HepG2 (cell line): ENCODE data around the gene CHMP5. TPM values are rescaled to one million over a fixed set of nuclear protein-coding genes. Genes with fewer than 3 reads are reported as not detected.

Experiments
- ARHGAP35 ChIP-seq: sonication (generic); formaldehyde crosslinking; IDR thresholded peaks from 2 replicates; pipeline ENCODE4 v1.9.0; 2022; ENCODE audit warnings: mild to moderate bottlenecking, inconsistent platforms, moderate library complexity, missing genetic modification reagents, borderline replicate concordance
- CHCHD3 ChIP-seq: sonication (generic); formaldehyde crosslinking; IDR thresholded peaks from 2 replicates; pipeline ENCODE4 v1.8.0; 2022; ENCODE audit warnings: mild to moderate bottlenecking, missing genetic modification reagents, moderate library complexity
- YY1 ChIP-seq: IDR thresholded peaks from 2 replicates; pipeline ENCODE4 v1.6.1; 2011; ENCODE audit warnings: low read length, low read depth, moderate library complexity, mild to moderate bottlenecking; ENCODE audit not compliant: insufficient read depth, insufficient replicate concordance
- ZFAT ChIP-seq: sonication (generic); formaldehyde crosslinking; conservative IDR thresholded peaks from 2 replicates; pipeline ENCODE4 v1.8.1; 2023; ENCODE audit warnings: missing genetic modification reagents, inconsistent platforms
- ZNF160 ChIP-seq: sonication (generic); formaldehyde crosslinking; IDR thresholded peaks from 2 replicates; pipeline ENCODE4 v1.8.0; 2022; ENCODE audit warnings: mild to moderate bottlenecking, inconsistent platforms, missing genetic modification reagents
- ZZZ3 ChIP-seq: sonication (generic); formaldehyde crosslinking; IDR thresholded peaks from 2 replicates; pipeline ENCODE4 v1.4.0; 2020; ENCODE audit warnings: missing genetic modification reagents, mild to moderate bottlenecking, borderline replicate concordance
- polyA plus RNA-seq, 8 experiments: library from polyadenylated mRNA; depleted of rRNA in 3 of 8; stranded (reverse) in 7 of 8; unstranded in 1 of 8; fragments of >200 nt; fragmentation: Illumina TruSeq in 4 of 8; extraction: Trizol in 4 of 8; gene quantifications; 2 replicates each; pipeline versions ENCODE4 v1.2.1 to v1.2.3, GENCODE V29; 2011 to 2016; ENCODE audit warnings: low read depth in 4 of 8, missing spikeins in 1 of 8, mixed read lengths in 1 of 8; ENCODE audit not compliant: insufficient read depth in 1 of 8
- total RNA-seq, 5 experiments: library from RNA; depleted of rRNA; stranded (reverse); fragments of >200 nt; fragmentation: Illumina TruSeq; extraction: Trizol; gene quantifications; 2 replicates each; pipeline ENCODE4 v1.2.3, GENCODE V29; 2016; ENCODE audit warnings: low read depth in 1 of 5
- TF ChIP-seq, protein P1 (sequence below): sonication (generic); formaldehyde crosslinking; IDR thresholded peaks from 2 replicates; pipeline ENCODE4 v1.8.1; 2022; ENCODE audit warnings: mild to moderate bottlenecking, missing genetic modification reagents
- TF ChIP-seq, protein P2 (sequence below): sonication (generic); formaldehyde crosslinking; IDR thresholded peaks from 2 replicates; pipeline ENCODE4 v1.4.0; 2020; ENCODE audit warnings: missing genetic modification reagents
- TF ChIP-seq, protein P3 (sequence below): sonication (generic); formaldehyde crosslinking; IDR thresholded peaks from 2 replicates; pipeline ENCODE4 v1.4.0; 2020; ENCODE audit warnings: mild to moderate bottlenecking, missing genetic modification reagents
- TF ChIP-seq, protein P4 (sequence below): sonication (generic); formaldehyde crosslinking; IDR thresholded peaks from 2 replicates; pipeline ENCODE4 v1.5.0; 2020; ENCODE audit warnings: mild to moderate bottlenecking, missing genetic modification reagents
- TF ChIP-seq, protein P5 (sequence below): sonication (generic); formaldehyde crosslinking; IDR thresholded peaks from 2 replicates; pipeline ENCODE4 v1.5.1; 2020; ENCODE audit warnings: missing genetic modification reagents, mild to moderate bottlenecking, borderline replicate concordance
- TF ChIP-seq, protein P6 (sequence below): sonication (generic); formaldehyde crosslinking; IDR thresholded peaks from 2 replicates; pipeline ENCODE4 v1.5.1; 2020; ENCODE audit warnings: mild to moderate bottlenecking, missing genetic modification reagents, moderate library complexity

CHMP5 gene
- total and polyA plus RNA-seq, 2 of the 13 experiments (the other 11 are each of a cell fraction or from before 2014, with no cell fraction given), result 46.0 to 57.3 TPM

DNA sequence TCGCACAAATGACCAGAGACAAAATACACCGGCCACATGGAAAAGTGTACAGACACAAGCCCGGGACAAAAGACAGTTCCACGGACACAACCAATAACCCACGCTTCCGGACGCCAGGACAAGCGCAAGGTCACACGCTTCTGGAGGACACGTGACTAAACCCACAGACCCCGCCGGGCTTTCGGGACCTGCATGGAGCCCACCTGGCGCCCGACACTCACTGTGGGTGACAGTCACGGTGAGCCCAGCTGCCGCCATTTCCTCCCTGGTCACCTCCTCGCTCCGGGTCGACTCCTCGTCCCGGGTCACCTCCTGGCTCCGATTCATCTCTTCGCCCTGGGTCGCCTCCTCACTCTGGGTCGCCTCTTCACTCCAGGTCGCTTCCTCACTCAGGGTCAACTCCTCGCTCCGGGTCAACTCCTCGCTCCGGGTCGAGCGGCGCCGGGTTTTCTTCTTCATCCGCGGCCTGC lies 811 bp upstream of the CHMP5 start (continued):
- TF ChIP-seq, protein P1, sequence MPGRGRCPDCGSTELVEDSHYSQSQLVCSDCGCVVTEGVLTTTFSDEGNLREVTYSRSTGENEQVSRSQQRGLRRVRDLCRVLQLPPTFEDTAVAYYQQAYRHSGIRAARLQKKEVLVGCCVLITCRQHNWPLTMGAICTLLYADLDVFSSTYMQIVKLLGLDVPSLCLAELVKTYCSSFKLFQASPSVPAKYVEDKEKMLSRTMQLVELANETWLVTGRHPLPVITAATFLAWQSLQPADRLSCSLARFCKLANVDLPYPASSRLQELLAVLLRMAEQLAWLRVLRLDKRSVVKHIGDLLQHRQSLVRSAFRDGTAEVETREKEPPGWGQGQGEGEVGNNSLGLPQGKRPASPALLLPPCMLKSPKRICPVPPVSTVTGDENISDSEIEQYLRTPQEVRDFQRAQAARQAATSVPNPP (CRISPR knock-in tag), result peak; percentile 43; the same call in 1 of the 2 replicates
- TF ChIP-seq, protein P2, sequence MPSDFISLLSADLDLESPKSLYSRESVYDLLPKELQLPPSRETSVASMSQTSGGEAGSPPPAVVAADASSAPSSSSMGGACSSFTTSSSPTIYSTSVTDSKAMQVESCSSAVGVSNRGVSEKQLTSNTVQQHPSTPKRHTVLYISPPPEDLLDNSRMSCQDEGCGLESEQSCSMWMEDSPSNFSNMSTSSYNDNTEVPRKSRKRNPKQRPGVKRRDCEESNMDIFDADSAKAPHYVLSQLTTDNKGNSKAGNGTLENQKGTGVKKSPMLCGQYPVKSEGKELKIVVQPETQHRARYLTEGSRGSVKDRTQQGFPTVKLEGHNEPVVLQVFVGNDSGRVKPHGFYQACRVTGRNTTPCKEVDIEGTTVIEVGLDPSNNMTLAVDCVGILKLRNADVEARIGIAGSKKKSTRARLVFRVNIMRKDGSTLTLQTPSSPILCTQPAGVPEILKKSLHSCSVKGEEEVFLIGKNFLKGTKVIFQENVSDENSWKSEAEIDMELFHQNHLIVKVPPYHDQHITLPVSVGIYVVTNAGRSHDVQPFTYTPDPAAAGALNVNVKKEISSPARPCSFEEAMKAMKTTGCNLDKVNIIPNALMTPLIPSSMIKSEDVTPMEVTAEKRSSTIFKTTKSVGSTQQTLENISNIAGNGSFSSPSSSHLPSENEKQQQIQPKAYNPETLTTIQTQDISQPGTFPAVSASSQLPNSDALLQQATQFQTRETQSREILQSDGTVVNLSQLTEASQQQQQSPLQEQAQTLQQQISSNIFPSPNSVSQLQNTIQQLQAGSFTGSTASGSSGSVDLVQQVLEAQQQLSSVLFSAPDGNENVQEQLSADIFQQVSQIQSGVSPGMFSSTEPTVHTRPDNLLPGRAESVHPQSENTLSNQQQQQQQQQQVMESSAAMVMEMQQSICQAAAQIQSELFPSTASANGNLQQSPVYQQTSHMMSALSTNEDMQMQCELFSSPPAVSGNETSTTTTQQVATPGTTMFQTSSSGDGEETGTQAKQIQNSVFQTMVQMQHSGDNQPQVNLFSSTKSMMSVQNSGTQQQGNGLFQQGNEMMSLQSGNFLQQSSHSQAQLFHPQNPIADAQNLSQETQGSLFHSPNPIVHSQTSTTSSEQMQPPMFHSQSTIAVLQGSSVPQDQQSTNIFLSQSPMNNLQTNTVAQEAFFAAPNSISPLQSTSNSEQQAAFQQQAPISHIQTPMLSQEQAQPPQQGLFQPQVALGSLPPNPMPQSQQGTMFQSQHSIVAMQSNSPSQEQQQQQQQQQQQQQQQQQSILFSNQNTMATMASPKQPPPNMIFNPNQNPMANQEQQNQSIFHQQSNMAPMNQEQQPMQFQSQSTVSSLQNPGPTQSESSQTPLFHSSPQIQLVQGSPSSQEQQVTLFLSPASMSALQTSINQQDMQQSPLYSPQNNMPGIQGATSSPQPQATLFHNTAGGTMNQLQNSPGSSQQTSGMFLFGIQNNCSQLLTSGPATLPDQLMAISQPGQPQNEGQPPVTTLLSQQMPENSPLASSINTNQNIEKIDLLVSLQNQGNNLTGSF (CRISPR knock-in tag), result no peak
- TF ChIP-seq CHCHD3 (no peak), ZFAT (no peak), ZNF160 (no peak), ZZZ3 (CRISPR knock-in tag) (no peak), ARHGAP35 (CRISPR knock-in tag) (no peak; the same call in 1 of the 2 replicates), YY1 (peak; percentile 31)
- TF ChIP-seq, protein P3, sequence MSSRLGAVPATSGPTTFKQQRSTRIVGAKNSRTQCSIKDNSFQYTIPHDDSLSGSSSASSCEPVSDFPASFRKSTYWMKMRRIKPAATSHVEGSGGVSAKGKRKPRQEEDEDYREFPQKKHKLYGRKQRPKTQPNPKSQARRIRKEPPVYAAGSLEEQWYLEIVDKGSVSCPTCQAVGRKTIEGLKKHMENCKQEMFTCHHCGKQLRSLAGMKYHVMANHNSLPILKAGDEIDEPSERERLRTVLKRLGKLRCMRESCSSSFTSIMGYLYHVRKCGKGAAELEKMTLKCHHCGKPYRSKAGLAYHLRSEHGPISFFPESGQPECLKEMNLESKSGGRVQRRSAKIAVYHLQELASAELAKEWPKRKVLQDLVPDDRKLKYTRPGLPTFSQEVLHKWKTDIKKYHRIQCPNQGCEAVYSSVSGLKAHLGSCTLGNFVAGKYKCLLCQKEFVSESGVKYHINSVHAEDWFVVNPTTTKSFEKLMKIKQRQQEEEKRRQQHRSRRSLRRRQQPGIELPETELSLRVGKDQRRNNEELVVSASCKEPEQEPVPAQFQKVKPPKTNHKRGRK (CRISPR knock-in tag), result no peak
- TF ChIP-seq, protein P4, sequence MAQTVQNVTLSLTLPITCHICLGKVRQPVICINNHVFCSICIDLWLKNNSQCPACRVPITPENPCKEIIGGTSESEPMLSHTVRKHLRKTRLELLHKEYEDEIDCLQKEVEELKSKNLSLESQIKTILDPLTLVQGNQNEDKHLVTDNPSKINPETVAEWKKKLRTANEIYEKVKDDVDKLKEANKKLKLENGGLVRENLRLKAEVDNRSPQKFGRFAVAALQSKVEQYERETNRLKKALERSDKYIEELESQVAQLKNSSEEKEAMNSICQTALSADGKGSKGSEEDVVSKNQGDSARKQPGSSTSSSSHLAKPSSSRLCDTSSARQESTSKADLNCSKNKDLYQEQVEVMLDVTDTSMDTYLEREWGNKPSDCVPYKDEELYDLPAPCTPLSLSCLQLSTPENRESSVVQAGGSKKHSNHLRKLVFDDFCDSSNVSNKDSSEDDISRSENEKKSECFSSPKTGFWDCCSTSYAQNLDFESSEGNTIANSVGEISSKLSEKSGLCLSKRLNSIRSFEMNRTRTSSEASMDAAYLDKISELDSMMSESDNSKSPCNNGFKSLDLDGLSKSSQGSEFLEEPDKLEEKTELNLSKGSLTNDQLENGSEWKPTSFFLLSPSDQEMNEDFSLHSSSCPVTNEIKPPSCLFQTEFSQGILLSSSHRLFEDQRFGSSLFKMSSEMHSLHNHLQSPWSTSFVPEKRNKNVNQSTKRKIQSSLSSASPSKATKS (CRISPR knock-in tag), result no peak
- TF ChIP-seq, protein P5, sequence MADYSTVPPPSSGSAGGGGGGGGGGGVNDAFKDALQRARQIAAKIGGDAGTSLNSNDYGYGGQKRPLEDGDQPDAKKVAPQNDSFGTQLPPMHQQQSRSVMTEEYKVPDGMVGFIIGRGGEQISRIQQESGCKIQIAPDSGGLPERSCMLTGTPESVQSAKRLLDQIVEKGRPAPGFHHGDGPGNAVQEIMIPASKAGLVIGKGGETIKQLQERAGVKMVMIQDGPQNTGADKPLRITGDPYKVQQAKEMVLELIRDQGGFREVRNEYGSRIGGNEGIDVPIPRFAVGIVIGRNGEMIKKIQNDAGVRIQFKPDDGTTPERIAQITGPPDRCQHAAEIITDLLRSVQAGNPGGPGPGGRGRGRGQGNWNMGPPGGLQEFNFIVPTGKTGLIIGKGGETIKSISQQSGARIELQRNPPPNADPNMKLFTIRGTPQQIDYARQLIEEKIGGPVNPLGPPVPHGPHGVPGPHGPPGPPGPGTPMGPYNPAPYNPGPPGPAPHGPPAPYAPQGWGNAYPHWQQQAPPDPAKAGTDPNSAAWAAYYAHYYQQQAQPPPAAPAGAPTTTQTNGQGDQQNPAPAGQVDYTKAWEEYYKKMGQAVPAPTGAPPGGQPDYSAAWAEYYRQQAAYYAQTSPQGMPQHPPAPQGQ (CRISPR knock-in tag), result no peak
- TF ChIP-seq, protein P6, sequence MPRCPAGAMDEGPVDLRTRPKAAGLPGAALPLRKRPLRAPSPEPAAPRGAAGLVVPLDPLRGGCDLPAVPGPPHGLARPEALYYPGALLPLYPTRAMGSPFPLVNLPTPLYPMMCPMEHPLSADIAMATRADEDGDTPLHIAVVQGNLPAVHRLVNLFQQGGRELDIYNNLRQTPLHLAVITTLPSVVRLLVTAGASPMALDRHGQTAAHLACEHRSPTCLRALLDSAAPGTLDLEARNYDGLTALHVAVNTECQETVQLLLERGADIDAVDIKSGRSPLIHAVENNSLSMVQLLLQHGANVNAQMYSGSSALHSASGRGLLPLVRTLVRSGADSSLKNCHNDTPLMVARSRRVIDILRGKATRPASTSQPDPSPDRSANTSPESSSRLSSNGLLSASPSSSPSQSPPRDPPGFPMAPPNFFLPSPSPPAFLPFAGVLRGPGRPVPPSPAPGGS (CRISPR knock-in tag), result no peak
